Liver (tissue), 9 donors: ENCODE data around the gene QARS1. TPM values are rescaled to one million over a fixed set of nuclear protein-coding genes. Genes with fewer than 3 reads are reported as not detected.

ENCODE experiments used
- DNase-seq: peaks from one replicate; pipeline ENCODE4 v3.0.0-alpha.2; 2017; ENCODE audit warnings: low spot score
- H3K27ac ChIP-seq, 2 donors: one replicate each; pipeline ENCODE4 v1.7.0; 2013; ENCODE audit warnings: inconsistent platforms in 2 of 2, low read length in 2 of 2, control low read depth in 1 of 2, low read depth in 1 of 2, mild to moderate bottlenecking in 1 of 2
- H3K27me3 ChIP-seq, 4 donors: one replicate each; pipeline versions ENCODE4 v1.6.1 to v1.7.0; 2013; ENCODE audit warnings: low read length in 3 of 4, inconsistent platforms in 1 of 4, mild to moderate bottlenecking in 1 of 4, moderate library complexity in 1 of 4; ENCODE audit not compliant: control insufficient read depth in 4 of 4, insufficient read depth in 4 of 4
- H3K36me3 ChIP-seq, 4 donors: one replicate each; pipeline versions ENCODE4 v1.6.1 to v1.7.0; 2013; ENCODE audit warnings: low read length in 3 of 4, mild to moderate bottlenecking in 3 of 4, low read depth in 1 of 4, moderate library complexity in 1 of 4; ENCODE audit not compliant: control insufficient read depth in 4 of 4, insufficient read depth in 3 of 4
- H3K4me1 ChIP-seq, 4 donors: one replicate each; pipeline versions ENCODE4 v1.6.1 to v1.7.0; 2013; ENCODE audit warnings: low read length in 3 of 4, mild to moderate bottlenecking in 3 of 4, moderate library complexity in 1 of 4; ENCODE audit not compliant: control insufficient read depth in 4 of 4, insufficient read depth in 4 of 4
- H3K4me3 ChIP-seq, 3 donors: one replicate each; pipeline versions ENCODE4 v1.6.1 to v1.7.0; 2013; ENCODE audit warnings: low read length in 3 of 3, control low read depth in 1 of 3, low read depth in 1 of 3, mild to moderate bottlenecking in 1 of 3
- H3K9ac ChIP-seq, 2 donors: one replicate each; pipeline ENCODE4 v1.7.0; 2013; ENCODE audit warnings: low read length in 2 of 2, mild to moderate bottlenecking in 2 of 2, moderate library complexity in 2 of 2, control low read depth in 1 of 2, low read depth in 1 of 2
- H3K9me3 ChIP-seq, 4 donors: one replicate each; pipeline versions ENCODE4 v1.6.1 to v1.7.0; 2013; ENCODE audit warnings: low read length in 3 of 4; ENCODE audit not compliant: control insufficient read depth in 4 of 4
- CTCF ChIP-seq: fragments of 150-350 bp; IDR thresholded peaks from 2 replicates; pipeline ENCODE4 v1.5.1; 2017; ENCODE audit warnings: improper control_type of control experiment, low read depth, low read length; ENCODE audit not compliant: missing input control
- FOXA2 ChIP-seq: IDR thresholded peaks from 2 replicates; pipeline ENCODE4 v1.6.1; 2016; ENCODE audit warnings: antibody characterized with exemption
- GABPA ChIP-seq, 2 donors: IDR thresholded peaks in 1 of 2; conservative IDR thresholded peaks in 1 of 2; 2 replicates each; pipeline ENCODE4 v1.6.1; 2016; ENCODE audit warnings: antibody characterized with exemption in 2 of 2, mild to moderate bottlenecking in 1 of 2, moderate library complexity in 1 of 2
- HNF4G ChIP-seq: IDR thresholded peaks from 2 replicates; pipeline ENCODE4 v1.6.1; 2016; ENCODE audit warnings: antibody characterized with exemption
- JUND ChIP-seq, 2 donors: IDR thresholded peaks; 2 replicates each; pipeline ENCODE4 v1.6.1; 2016; ENCODE audit warnings: antibody characterized with exemption in 2 of 2
- TAF1 ChIP-seq: conservative IDR thresholded peaks from 2 replicates; pipeline ENCODE4 v1.6.1; 2016; ENCODE audit warnings: antibody characterized with exemption, mild to moderate bottlenecking
- YY1 ChIP-seq: IDR thresholded peaks from 2 replicates; pipeline ENCODE4 v1.6.1; 2016; ENCODE audit warnings: antibody characterized with exemption, mild to moderate bottlenecking
- ZBTB33 ChIP-seq: IDR thresholded peaks from 2 replicates; pipeline ENCODE4 v1.6.1; 2016; ENCODE audit warnings: antibody characterized with exemption
- WGBS: extraction: QIAGEN DNeasy Blood & Tissue Kit; methylation state at CpG from one replicate; pipeline ENCODE4 v1.1.7; 2013; 5-methylcytosine and 5-hydroxymethylcytosine counted together
- polyA plus RNA-seq, 2 donors: library from polyadenylated mRNA; stranded (reverse) in 1 of 2; unstranded in 1 of 2; fragments of 200-250 nt in 1 of 2; fragments of >200 nt in 1 of 2; fragmentation: Nextera tagmentation in 1 of 2; extraction: Ambion mirVana in 1 of 2; gene quantifications; one replicate each; pipeline versions ENCODE4 v1.2.1 to v1.2.3, GENCODE V29; 2013 to 2015
- total RNA-seq, 2 donors: library from RNA; depleted of rRNA; stranded (reverse); fragments of >200 nt; gene quantifications; one replicate each; pipeline ENCODE4 v1.2.3, GENCODE V29; 2014
- TF ChIP-seq, protein P1 (sequence below): IDR thresholded peaks from 2 replicates; pipeline ENCODE4 v1.6.1; 2016; ENCODE audit warnings: antibody characterized with exemption, mild to moderate bottlenecking
- TF ChIP-seq, protein P2 (sequence below): IDR thresholded peaks from 2 replicates; pipeline ENCODE4 v1.6.1; 2016; ENCODE audit warnings: antibody characterized with exemption
- donor health status: healthy.
- donor health status: healthy.
- donor health status: healthy.
- donor health status: healthy.
- donor health status: healthy.

Gene QARS1
- total and polyA plus RNA-seq, 4 donors = 58.0 to 226 (median 145) TPM

DNA sequence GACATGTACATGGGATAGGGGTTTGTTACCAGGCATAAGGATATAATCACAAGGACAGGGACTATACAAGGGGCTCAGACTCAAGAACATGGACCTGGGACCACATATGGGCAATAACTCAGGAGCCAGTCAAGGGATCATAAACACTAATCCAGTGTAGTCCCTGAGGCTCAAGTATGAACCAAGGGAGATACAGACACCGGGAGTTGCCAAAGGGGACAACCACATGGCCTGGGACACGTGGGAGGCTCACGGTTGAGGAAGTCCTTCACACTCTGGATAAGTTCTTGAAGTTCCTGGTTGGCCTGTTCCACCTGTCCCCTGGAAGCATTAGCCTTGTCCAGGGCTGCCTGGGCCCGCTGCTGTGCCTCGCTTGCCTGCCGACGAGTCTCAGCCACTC is 17.9 kb upstream of the QARS1 start:
- WGBS = 91% methylated on average over 7 of the region's 7 CpGs
- H3K9me3 ChIP-seq = no peaks in the 10 kb centered on the region

DNA sequence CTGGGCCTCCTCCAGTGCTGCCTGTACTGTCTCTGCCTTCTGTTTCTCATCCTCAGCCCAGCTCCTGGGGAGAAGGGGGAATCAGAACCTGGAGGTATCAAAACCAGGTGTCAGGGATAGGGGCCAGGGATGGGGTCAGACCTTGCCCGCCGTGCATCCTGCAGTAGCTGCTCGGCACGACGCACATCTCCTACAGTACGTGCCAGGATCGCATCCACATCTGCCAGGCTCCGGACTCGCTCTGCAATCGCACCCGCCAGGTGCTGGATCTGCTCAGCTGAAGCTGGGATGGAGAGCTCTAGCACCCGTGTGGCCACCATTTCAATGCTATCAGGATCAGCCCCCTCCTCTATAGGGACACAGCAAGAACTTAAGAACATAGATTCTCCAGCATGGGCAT is 17.5 kb upstream of the QARS1 start:
- Histone ChIP-seq H3K27ac (no peak overlapping the region), H3K4me1 (peaks cover 4 to 16% (median 13%) of the 10 kb centered on the region in 4 donors), H3K36me3 (peaks cover 8 to 52% (median 29%) of the 10 kb centered on the region in 4 donors), H3K9ac (no peak overlapping the region), H3K27me3 (no peaks in the 10 kb centered on the region), H3K9me3 (no peaks in the 10 kb centered on the region), H3K4me3 (no peak overlapping the region)
- 97% methylated on average over 12 of the region's 12 CpGs for WGBS
- no peak for DNase-seq
- no peak for TF ChIP-seq TAF1
- no peak for TF ChIP-seq CTCF
- TF ChIP-seq HNF4G = no peak
- TF ChIP-seq, protein P1, sequence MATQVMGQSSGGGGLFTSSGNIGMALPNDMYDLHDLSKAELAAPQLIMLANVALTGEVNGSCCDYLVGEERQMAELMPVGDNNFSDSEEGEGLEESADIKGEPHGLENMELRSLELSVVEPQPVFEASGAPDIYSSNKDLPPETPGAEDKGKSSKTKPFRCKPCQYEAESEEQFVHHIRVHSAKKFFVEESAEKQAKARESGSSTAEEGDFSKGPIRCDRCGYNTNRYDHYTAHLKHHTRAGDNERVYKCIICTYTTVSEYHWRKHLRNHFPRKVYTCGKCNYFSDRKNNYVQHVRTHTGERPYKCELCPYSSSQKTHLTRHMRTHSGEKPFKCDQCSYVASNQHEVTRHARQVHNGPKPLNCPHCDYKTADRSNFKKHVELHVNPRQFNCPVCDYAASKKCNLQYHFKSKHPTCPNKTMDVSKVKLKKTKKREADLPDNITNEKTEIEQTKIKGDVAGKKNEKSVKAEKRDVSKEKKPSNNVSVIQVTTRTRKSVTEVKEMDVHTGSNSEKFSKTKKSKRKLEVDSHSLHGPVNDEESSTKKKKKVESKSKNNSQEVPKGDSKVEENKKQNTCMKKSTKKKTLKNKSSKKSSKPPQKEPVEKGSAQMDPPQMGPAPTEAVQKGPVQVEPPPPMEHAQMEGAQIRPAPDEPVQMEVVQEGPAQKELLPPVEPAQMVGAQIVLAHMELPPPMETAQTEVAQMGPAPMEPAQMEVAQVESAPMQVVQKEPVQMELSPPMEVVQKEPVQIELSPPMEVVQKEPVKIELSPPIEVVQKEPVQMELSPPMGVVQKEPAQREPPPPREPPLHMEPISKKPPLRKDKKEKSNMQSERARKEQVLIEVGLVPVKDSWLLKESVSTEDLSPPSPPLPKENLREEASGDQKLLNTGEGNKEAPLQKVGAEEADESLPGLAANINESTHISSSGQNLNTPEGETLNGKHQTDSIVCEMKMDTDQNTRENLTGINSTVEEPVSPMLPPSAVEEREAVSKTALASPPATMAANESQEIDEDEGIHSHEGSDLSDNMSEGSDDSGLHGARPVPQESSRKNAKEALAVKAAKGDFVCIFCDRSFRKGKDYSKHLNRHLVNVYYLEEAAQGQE = no peak

More for the DNA sequence above, 17.9 kb upstream of the QARS1 start:
- Histone ChIP-seq H3K4me3 (no peak overlapping the region), H3K9ac (no peak overlapping the region), H3K4me1 (peaks cover 4 to 16% (median 13%) of the 10 kb centered on the region in 4 donors), H3K27me3 (no peaks in the 10 kb centered on the region), H3K27ac (no peak overlapping the region), H3K36me3 (peaks cover 5 to 47% (median 27%) of the 10 kb centered on the region in 4 donors)
- no peak for DNase-seq
- TF ChIP-seq, protein P2, sequence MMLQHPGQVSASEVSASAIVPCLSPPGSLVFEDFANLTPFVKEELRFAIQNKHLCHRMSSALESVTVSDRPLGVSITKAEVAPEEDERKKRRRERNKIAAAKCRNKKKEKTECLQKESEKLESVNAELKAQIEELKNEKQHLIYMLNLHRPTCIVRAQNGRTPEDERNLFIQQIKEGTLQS = no peak

DNA sequence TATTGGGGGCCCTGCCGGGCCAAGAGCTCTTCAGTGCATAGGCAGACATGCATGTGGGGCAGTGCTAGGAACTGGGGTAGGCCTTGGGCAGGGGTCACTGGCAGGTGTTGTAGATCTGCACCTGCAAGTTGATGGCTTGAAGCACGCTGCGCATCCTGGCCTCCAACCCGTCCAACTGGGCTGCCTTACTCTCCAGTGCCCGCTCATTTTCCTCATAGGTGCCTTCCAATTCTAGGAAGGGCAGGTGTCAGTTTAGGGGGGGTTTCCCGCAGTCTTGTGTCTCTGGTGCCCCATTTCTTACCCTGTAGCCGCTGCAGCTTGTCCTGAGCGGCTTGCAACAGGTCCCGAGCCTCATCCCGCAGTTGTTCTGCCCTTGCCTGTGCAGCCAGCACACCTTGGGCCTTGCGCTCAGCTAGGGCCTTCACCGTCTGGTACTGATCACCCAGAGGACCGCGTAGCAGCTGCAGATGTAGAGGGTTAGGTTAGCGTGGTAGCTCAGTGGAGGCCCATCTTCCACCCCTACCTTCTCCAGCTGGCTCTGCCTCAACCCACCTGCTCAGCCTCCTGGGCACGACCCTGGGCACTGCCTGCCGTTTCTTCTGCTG is 16.7 kb upstream of the QARS1 start:
- peak overlapping the region; percentile 83 to 89 for H3K27ac ChIP-seq
- no peak overlapping the region for H3K9ac ChIP-seq
- peaks cover 4 to 16% (median 13%) of the 10 kb centered on the region in 4 donors for H3K4me1 ChIP-seq
- H3K36me3 ChIP-seq = peaks cover 15 to 60% (median 32%) of the 10 kb centered on the region in 4 donors
- peak overlapping the region in 1 of 3 donors; percentile 90 for H3K4me3 ChIP-seq
- DNase-seq = no peak
- 85% methylated on average over 17 of the region's 17 CpGs for WGBS
- no peaks in the 10 kb centered on the region for H3K27me3 ChIP-seq
- no peaks in the 10 kb centered on the region for H3K9me3 ChIP-seq
- TF ChIP-seq CTCF (no peak), FOXA2 (no peak), YY1 (no peak), GABPA (IDR thresholded peaks at IDR 0.05 in 1 of 2, conservative IDR thresholded peaks at IDR 0.05 in 1 of 2) (no peak), JUND (IDR thresholded peaks at IDR 0.05) (no peak), ZBTB33 (no peak), TAF1 (no peak), HNF4G (no peak)
- TF ChIP-seq, protein P2 = no peak
- TF ChIP-seq, protein P1 = no peak
